ENCODE data around the gene C4orf33.

Gene C4orf33

GRCh38 chr4:129162450-129162849 lies 66.5 kb downstream of the C4orf33 start:
- Histone ChIP-seq H3K27me3 (replicated peaks) (no peaks in the 10 kb centered on the region), H3K4me3 (ENCODE audit: low read depth, low read length) (no peak overlapping the region), H3K36me3 (replicated peaks) (no peaks in the 10 kb centered on the region), H3K27ac (no peak overlapping the region)
- in situ Hi-C loops (cut with HindIII; ENCODE audit: low pct_ligation_motif_present, low sequenced_read_pairs): no loop called here
- DNase-seq: no peak
- no peak for TF ChIP-seq CTCF (IDR thresholded peaks at IDR 0.05; ENCODE audit: low read depth, low read length, missing control alignments)

- in situ Hi-C loops (cut with HindIII; ENCODE audit: low pct_ligation_motif_present, low sequenced_read_pairs): no loop called here
- no peaks in the 10 kb centered on the region for H3K36me3 ChIP-seq (replicated peaks)
These were observed 67.5 kb downstream of the C4orf33 start for GRCh38 chr4:129163427-129163826.

GRCh38 chr4:129164243-129164642 lies 68.3 kb downstream of the C4orf33 start:
- Histone ChIP-seq H3K27me3 (replicated peaks) (no peaks in the 10 kb centered on the region), H3K27ac (no peak overlapping the region), H3K36me3 (replicated peaks) (no peaks in the 10 kb centered on the region), H3K4me3 (ENCODE audit: low read depth, low read length) (no peak overlapping the region)
- in situ Hi-C loops (cut with HindIII; ENCODE audit: low pct_ligation_motif_present, low sequenced_read_pairs): no loop called here
- DNase-seq: no peak
- no peak for TF ChIP-seq CTCF (IDR thresholded peaks at IDR 0.05; ENCODE audit: low read depth, low read length, missing control alignments)

More at GRCh38 chr4:129163427-129163826, 67.5 kb downstream of the C4orf33 start:
- TF ChIP-seq CTCF (IDR thresholded peaks at IDR 0.05; ENCODE audit: low read depth, low read length, missing control alignments): no peak
- Histone ChIP-seq H3K27ac (no peak overlapping the region), H3K27me3 (replicated peaks) (no peaks in the 10 kb centered on the region), H3K4me3 (ENCODE audit: low read depth, low read length) (no peak overlapping the region)
- no peak for DNase-seq

Measured in brain microvascular endothelial cell (primary cell).